DMS 273 treated with DMSO at 0.1 percent for 48 hours (cell line): Measurements from ENCODE around the gene GNAS.
"Not testable (repeated sequence)": the region's sequence is repeated elsewhere in the genome, so short reads cannot be mapped to it uniquely, and the experiment has no call there.

Experiments
- DNase-seq: peaks from one replicate; lab custom pipeline; 2025; lab: John Stamatoyannopoulos, UW

Gene GNAS

GRCh38 chr20:58852543-58853271, at the start of gene GNAS:
TSS of gene GNAS (plus strand) at chr20:58852716.
- no peak for DNase-seq

- DNase-seq = no peak
These were observed 49.0 kb upstream of the GNAS start for GRCh38 chr20:58803533-58803932.

- DNase-seq = no peak
These were observed 44.7 kb upstream of the GNAS start for GRCh38 chr20:58807801-58808200.

DNA sequence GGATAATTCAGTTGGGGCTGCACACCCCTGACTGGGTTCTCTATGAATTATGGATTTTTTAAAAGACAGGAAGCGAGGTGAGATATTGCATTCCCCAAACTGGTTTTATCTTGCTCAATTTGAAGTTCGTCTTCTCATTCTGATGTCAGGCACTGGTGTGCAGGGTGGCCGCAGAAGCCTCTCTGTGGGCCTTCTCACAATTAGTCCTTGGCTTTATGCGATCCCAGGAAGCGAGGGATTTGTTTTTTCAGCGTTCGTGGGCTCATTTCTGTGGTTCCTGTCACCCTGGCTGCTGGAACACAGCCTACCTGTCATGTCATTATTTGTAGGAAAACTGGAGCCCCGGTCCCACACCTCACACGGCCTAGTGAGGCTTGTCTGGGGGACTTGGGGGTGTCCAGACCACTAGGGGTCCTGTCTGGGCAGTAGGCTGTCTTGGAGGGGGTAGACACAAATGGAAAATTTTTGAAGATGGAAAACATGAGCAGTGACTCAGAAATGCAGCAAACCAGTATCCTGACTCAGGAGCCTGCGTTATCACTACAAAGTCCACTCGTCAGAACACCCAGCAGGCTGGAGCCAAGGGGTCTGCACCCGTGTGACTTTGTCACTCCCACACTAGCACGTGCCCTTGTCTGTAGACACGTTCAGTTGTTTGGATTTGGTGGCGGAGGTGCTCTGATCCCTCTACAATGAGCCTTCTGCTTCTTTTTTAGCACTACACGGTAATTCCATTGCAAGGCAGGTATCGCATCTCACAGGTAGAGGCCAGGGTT, 44.1 kb upstream of the GNAS start:
- DNase-seq = no peak

GRCh38 chr20:58810116-58810878, 42.2 kb upstream of the GNAS start:
- DNase-seq = no peak

DNA sequence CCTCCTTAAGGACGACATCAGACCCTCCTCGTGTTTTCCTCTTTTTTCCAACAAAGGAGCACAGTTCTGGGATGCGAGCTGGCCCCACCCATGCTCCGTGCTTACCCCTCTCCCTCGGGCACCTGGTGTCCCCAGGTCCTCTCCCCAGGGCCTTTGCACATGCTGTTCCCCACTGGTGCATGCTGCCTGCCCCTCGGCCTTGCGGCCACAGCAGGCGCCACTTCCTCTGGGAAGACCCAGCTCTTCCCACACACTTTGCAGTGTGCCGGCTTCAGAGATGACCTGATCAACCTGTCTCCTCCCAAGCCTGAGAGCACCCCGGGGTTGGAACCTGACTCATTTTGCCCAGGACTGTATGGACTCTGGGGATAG, 41.7 kb upstream of the GNAS start:
- no peak for DNase-seq

- DNase-seq = no peak
These were observed 41.2 kb upstream of the GNAS start for GRCh38 chr20:58811334-58811733.

- no peak for DNase-seq
These were observed 39.1 kb upstream of the GNAS start for GRCh38 chr20:58813369-58813768.

DNA sequence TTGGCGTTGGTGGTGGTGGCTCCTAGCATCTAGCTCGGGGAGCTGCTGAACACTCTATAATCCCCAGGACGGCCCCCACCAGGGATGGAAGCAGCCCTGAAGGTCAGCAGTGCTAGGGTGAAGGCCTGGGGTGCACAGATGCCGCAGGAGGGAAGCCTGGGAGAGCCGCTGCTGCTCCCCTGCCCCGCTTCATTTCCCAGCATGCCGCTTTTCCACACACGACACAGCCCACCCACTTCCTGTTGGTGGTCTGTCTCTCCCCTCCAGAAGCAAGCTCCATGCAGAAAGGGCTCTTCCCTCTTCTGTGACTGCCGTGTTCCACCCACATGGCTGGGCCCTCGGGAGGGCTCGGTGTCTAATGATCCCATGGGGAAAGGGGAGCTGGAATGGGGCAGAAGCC, 37.1 kb upstream of the GNAS start:
- DNase-seq = no peak

DNA sequence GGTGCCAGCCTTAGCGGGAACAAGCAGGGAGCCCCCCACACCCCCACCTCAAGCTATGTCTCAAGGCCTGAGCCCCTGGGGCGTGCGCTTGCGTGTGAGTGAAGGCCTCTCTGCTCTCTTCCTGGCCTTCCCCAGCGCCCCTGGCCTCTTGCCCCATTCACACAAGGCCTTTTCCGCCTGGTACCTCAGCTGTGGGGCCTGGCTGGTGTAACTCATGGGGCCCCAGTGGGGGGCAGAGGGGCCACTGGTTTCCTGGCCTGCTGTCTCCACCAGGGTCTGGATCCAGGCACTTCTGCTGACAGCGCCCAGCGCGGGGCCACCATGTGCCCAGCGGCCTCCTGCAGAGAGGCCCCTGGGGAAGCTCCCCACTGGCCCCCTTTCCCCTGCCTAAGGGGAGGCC, 36.5 kb upstream of the GNAS start:
- no peak for DNase-seq

- DNase-seq = no peak
These were observed 35.4 kb upstream of the GNAS start for GRCh38 chr20:58816957-58817651.

GRCh38 chr20:58817748-58818147, 34.8 kb upstream of the GNAS start:
- DNase-seq = no peak

- DNase-seq = no peak
These were observed 33.8 kb upstream of the GNAS start for GRCh38 chr20:58818586-58819285.

DNA sequence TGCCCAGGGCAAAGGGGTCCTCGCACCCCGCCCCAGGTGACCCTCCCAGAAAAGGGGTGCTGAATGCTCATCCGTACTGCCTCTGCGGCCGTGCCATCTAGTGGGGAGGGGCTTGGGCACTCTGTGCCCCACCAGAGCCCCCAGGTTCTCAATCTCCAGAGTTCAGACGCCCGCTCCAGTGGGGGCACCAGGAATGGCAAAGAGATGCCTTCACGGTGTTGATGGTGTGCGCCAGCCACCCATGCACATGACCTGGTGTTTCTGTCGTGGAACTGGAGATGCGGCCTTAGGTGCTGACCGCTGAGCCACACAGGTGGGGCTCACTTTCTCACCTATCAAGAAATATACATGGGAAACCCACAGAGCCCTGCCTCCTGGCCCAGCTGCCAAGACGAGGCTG, 32.6 kb upstream of the GNAS start:
- DNase-seq = no peak

GRCh38 chr20:58820515-58820914, 32.0 kb upstream of the GNAS start:
- not testable (repeated sequence) for DNase-seq

GRCh38 chr20:58822149-58822548, 30.4 kb upstream of the GNAS start:
- no peak for DNase-seq

- DNase-seq = no peak
These were observed 29.5 kb upstream of the GNAS start for GRCh38 chr20:58822748-58823730.

DNA sequence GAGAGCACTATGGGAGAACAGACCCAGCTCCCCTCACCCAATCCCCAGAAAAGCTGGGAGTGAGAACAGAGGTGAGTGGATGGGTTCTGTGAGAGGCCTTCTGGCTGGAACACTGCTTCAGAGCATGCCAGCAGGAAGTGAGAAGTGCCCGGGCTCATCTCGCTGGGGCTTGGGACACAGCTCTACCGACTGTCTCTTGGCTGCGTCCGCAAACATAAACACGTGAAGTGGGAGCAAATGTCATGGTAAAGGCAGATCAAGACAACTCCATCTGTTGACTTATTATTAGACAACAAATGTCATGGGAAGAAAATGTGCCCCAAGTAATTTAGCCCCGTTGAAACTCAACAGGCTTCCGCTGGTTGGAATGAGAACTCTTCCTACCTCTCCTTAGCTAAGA, 27.7 kb upstream of the GNAS start:
- no peak for DNase-seq

- DNase-seq = no peak
These were observed 27.1 kb upstream of the GNAS start for GRCh38 chr20:58825450-58825849.

GRCh38 chr20:58826271-58826670, 26.2 kb upstream of the GNAS start:
- DNase-seq = no peak
